Measurements from ENCODE around the gene YIF1A. TPM values are rescaled to one million over a fixed set of nuclear protein-coding genes. Genes with fewer than 3 reads are reported as not detected.

YIF1A gene
- total RNA-seq, 4 donors from 2014 or later = 39.0 to 60.5 (median 53.7) TPM

DNA sequence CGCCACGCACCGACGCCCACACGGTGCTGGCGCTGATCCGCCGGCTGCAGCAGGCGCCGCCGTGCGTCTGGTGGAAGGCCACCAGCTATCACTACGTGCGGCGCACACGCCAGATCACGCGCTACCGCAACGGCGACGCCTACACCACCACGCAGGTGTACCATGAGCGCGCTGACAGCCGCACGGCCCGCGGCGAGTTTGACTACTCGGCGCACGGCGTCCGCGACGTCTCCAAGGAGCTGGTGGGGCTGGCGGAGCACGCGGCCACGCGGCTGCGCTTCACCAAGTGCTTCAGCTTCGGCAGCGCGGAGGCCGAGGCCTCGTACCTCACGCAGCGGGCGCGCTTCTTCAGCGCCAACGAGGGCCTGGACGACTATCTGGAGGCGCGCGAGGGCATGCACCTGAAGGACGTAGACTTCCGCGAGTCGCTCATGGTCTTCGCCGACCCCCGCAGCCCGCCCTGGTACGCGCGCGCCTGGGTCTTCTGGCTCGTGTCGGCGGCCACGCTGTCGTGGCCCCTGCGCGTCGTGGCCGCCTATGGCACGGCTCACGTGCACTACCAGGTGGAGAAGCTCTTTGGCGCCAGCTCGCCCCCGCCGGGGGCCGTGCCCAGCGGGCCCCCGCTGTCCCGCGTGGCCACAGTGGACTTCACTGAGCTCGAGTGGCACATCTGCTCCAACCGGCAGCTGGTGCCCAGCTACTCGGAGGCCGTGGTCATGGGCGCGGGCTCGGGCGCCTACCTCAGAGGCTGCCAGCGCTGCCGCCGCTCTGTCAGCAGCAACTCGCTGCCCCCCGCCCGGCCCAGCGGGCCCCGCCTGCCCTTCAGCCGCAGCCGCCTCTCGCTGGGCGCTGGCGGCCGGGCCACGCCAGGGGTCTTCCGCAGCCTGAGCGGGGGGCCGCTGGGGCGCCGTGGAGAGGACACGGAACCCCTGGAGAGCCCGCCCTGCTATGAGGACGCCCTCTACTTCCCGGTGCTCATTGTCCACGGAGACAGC is 6.0 kb upstream of the YIF1A start:
- TF ChIP-seq, protein P1, sequence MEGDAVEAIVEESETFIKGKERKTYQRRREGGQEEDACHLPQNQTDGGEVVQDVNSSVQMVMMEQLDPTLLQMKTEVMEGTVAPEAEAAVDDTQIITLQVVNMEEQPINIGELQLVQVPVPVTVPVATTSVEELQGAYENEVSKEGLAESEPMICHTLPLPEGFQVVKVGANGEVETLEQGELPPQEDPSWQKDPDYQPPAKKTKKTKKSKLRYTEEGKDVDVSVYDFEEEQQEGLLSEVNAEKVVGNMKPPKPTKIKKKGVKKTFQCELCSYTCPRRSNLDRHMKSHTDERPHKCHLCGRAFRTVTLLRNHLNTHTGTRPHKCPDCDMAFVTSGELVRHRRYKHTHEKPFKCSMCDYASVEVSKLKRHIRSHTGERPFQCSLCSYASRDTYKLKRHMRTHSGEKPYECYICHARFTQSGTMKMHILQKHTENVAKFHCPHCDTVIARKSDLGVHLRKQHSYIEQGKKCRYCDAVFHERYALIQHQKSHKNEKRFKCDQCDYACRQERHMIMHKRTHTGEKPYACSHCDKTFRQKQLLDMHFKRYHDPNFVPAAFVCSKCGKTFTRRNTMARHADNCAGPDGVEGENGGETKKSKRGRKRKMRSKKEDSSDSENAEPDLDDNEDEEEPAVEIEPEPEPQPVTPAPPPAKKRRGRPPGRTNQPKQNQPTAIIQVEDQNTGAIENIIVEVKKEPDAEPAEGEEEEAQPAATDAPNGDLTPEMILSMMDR (IDR thresholded peaks at IDR 0.05; ENCODE audit: low read depth) = no peak

DNA sequence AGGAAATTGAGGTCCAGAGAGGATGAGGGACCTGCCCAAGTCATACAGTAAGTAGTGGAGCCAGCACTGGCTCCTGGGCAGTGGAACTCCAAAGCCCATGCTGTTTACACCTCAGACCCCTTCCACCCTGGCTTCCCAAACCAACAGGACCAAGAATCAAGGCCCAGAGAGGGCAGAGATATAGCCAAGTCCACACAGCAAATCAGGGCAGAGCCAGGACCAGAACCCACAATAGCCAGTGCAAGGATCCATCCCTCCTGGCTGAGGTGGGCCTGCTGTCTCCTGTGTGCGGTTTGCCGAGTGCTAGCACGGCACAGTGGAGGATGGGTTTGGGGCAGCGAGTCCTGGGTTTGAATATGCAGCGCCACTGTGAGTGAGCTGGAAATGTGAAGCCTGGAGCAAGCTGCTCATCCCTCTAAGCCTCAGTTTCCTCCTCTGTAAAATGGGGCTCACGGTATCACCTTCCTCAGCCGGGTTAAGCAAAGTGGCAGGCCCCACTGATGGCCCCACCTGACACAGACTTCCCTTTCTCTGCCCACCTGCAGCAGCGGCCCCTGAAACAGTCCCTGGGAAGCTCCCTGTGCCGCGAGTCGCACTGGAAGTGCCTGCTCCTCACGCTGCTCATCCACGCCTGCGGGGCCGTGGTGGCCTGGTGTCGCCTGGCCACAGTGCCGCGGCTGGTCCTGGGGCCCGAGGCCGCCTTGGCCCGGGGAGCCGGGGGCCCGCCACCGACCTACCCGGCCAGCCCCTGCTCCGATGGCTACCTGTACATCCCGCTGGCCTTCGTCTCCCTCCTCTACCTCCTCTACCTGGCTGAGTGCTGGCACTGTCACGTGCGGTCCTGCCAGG is 5.1 kb upstream of the YIF1A start:
- TF ChIP-seq, protein P1 (IDR thresholded peaks at IDR 0.05; ENCODE audit: low read depth) = no peak

DNA sequence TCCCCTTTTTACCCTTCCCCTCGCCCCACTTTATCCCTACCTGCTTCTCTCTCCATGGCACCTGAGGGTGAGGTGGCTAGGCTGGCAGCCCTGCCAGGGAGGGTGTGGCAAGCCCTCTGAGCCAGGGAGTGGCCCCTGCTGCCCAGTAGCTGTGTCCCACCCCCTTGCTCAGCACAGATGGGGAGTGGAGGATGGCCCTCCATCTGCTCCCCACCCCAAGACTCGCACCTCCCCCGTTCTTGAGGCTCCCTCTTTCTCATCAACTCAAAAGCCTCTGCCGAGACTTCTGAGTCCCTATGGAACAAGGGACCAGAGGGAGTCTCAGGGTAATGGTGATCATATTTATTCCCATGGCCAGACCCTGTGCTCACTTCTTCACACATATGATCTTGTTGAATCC is 4.4 kb upstream of the YIF1A start:
- TF ChIP-seq, protein P1 (IDR thresholded peaks at IDR 0.05; ENCODE audit: low read depth) = no peak

DNA sequence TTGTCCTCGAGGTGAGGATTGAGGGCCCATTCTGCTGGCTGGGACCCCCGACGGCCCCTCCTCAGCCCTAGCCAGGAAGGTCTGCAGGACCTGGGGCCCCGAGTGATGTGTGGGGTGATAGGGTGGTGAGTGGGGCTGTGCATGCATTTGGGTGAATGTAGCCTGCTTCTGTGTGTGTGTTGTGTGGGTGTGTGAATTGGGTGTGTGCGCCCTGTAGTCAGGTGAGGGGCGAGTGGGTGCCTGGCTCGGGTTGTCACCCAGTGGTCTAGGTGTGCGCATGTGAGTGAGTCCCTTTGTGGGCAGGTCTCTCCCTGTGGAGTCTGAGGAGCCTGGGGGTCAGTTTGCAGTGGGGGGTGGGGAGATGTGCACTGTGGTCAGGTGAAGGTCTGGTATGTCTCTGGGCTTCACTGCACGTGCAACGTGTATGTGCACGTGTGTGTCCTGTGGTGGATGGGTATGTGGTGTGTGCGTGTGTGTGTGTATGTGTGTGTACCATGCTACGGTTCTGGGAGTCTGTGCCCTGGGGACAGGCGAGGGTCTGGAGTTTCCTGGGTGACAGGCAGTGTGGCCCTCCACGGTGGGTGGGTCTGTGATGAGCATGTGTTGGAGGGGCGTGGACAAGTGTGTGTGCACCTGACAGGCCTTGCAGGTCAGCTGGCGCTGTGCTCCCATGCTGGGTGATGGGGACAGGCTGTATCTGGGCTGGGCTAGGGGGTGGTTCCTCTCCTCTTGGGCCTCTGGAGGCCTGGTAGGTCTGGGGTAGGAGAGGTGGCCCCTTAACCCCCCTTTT is 3.8 kb upstream of the YIF1A start:
- TF ChIP-seq, protein P1 (IDR thresholded peaks at IDR 0.05; ENCODE audit: low read depth) = no peak

DNA sequence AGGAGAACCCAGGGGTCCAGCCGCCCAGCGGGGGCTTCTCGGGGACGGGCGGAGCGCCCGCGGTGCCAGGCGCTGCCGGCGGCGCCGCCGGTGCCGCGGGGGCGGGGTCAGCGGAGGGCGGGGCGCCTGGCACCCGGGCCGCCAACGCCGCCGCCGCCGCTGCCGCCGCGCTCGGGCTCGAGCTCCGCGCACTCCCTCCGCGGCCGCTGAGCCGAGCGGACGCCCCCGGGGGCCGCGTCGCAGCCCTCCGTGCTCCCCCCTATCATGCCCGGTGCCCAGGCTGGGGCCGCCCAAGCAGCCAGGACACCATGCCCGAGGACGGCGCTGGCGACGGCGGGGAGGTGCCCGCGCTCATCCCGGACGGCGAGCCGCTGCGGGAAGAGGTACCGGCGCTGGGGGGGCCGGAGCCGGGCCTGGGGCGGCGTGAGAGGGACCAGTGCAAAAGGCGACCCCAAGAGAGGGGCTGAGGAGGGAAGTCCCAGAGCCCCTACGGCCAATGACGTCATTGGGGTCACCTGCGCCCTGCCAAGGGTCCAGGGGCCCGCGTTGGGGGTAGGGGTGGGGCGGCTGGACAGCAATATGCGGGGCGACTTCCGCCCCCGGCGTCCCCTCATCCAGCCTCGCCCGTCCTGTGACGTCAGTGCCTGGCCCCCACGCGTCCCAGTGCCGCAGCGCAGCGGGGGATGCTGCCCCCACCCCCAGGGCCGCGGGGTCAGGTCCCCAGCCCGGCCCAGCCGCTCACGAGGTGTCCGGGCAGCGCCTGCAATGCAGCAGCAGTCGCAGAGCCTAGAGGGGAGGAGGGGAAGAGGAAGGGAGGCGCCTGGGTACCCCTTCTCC is 3.0 kb upstream of the YIF1A start, which contains the start of gene TMEM151A:
Gene TMEM151A (plus strand): TSS at position 189 of the 837 bp plus-strand sequence. CDS start 120 bp downstream, at position 309.
- TF ChIP-seq, protein P1 (IDR thresholded peaks at IDR 0.05; ENCODE audit: low read depth) = no peak

DNA sequence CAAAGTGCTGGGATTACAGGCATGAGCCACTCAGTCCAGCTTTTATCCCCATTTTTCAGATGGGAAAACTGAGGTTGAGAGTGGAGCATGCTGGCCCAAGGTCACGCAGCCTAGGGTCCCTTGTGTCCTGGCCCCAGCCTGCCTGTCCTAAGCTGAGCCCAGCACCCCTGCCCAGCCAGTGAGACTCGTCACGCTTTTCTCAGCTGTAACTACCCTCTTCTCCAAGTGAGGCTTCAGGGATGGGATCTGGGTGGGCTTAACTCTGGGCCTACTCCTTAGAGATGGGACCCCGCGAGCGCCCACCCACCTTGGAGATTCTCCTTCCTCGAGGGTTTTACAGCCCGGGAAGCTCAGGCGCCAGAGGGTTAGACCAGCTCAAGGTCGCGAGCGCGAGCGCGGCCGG is 2.4 kb upstream of the YIF1A start:
- TF ChIP-seq, protein P1 (IDR thresholded peaks at IDR 0.05; ENCODE audit: low read depth) = no peak
